SK-N-SH treated with all-trans-retinoic acid at 6 μM for 48 hours (cell line): ENCODE data around the gene AJUBA.

ENCODE experiments used
- ATAC-seq: fragments of 200-7000 bp; cut with Tn5 transposase; 3 replicates; pipeline ENCODE4 v1.9.1; 2020; ENCODE audit warnings: mild to moderate bottlenecking, moderate library complexity
- BACH2 ChIP-seq: fragments of 250-450 bp; sonication (Bioruptor Pico); IDR thresholded peaks from 2 replicates; pipeline ENCODE4 v1.9.0; 2021; ENCODE audit warnings: mild to moderate bottlenecking, borderline replicate concordance
- CSDC2 ChIP-seq: fragments of 250-450 bp; sonication (Bioruptor Pico); IDR thresholded peaks from 2 replicates; pipeline ENCODE4 v1.5.0; 2020; ENCODE audit warnings: mild to moderate bottlenecking, moderate library complexity
- CSRNP3 ChIP-seq: fragments of 250-450 bp; sonication (Bioruptor Pico); IDR thresholded peaks from 2 replicates; pipeline ENCODE4 v1.5.1; 2021; ENCODE audit warnings: mild to moderate bottlenecking, moderate library complexity
- ESRRG ChIP-seq: fragments of 250-450 bp; sonication (Bioruptor Pico); IDR thresholded peaks from 2 replicates; pipeline ENCODE4 v1.6.1; 2021; ENCODE audit warnings: mild to moderate bottlenecking
- GLIS3 ChIP-seq: fragments of 250-450 bp; sonication (Bioruptor Pico); IDR thresholded peaks from 2 replicates; pipeline ENCODE4 v1.5.0; 2020; ENCODE audit warnings: mild to moderate bottlenecking, moderate library complexity
- ISL1 ChIP-seq: fragments of 250-450 bp; sonication (Bioruptor Pico); IDR thresholded peaks from 2 replicates; pipeline ENCODE4 v2.1.2; 2022; ENCODE audit warnings: mild to moderate bottlenecking, moderate library complexity
- OSR1 ChIP-seq: fragments of 250-450 bp; sonication (Bioruptor Pico); IDR thresholded peaks from 2 replicates; pipeline ENCODE4 v1.8.0; 2022; ENCODE audit warnings: moderate library complexity, mild to moderate bottlenecking, inconsistent platforms
- POU6F1 ChIP-seq: fragments of 250-450 bp; sonication (Bioruptor Pico); IDR thresholded peaks from 2 replicates; pipeline ENCODE4 v1.8.0; 2021; ENCODE audit warnings: low read depth, mild to moderate bottlenecking, moderate library complexity, borderline replicate concordance
- PPARA ChIP-seq: fragments of 250-450 bp; sonication (Bioruptor Pico); IDR thresholded peaks from 2 replicates; pipeline ENCODE4 v1.5.0; 2020; ENCODE audit warnings: mild to moderate bottlenecking, borderline replicate concordance
- RARB ChIP-seq: fragments of 250-450 bp; sonication (Bioruptor Pico); IDR thresholded peaks from 2 replicates; pipeline ENCODE4 v1.8.0; 2021; ENCODE audit warnings: mild to moderate bottlenecking, moderate library complexity
- SNAI2 ChIP-seq: fragments of 250-450 bp; sonication (Bioruptor Pico); IDR thresholded peaks from 2 replicates; pipeline ENCODE4 v1.5.0; 2020; ENCODE audit warnings: mild to moderate bottlenecking, moderate library complexity
- TCF4 ChIP-seq: fragments of 250-450 bp; sonication (Bioruptor Pico); IDR thresholded peaks from 2 replicates; pipeline ENCODE4 v1.8.0; 2021; ENCODE audit warnings: mild to moderate bottlenecking, moderate library complexity, borderline replicate concordance
- TOX ChIP-seq: fragments of 250-450 bp; sonication (Bioruptor Pico); IDR thresholded peaks from 2 replicates; pipeline ENCODE4 v1.8.0; 2021; ENCODE audit warnings: mild to moderate bottlenecking, moderate library complexity, borderline replicate concordance
- ZC3H10 ChIP-seq: fragments of 250-450 bp; sonication (Bioruptor Pico); IDR thresholded peaks from 2 replicates; pipeline ENCODE4 v1.5.1; 2021; ENCODE audit warnings: mild to moderate bottlenecking, moderate library complexity
- ZFP3 ChIP-seq: fragments of 250-450 bp; sonication (Bioruptor Pico); IDR thresholded peaks from 2 replicates; pipeline ENCODE4 v1.5.0; 2020; ENCODE audit warnings: mild to moderate bottlenecking, moderate library complexity
- ZFP30 ChIP-seq: fragments of 450-650 bp; formaldehyde crosslinking; IDR thresholded peaks from 2 replicates; pipeline ENCODE4 v1.5.0; 2022; ENCODE audit warnings: mild to moderate bottlenecking, moderate library complexity
- ZNF565 ChIP-seq: fragments of 450-650 bp; formaldehyde crosslinking; conservative IDR thresholded peaks from 2 replicates; pipeline ENCODE4 v1.5.0; 2020; ENCODE audit warnings: low read depth, mild to moderate bottlenecking, moderate library complexity
- ZNF70 ChIP-seq: fragments of 450-650 bp; formaldehyde crosslinking; IDR thresholded peaks from 2 replicates; pipeline ENCODE4 v1.5.0; 2020; ENCODE audit warnings: mild to moderate bottlenecking, moderate library complexity
- ZNF8 ChIP-seq: fragments of 450-650 bp; formaldehyde crosslinking; IDR thresholded peaks from 2 replicates; pipeline ENCODE4 v1.5.0; 2020; ENCODE audit warnings: mild to moderate bottlenecking, moderate library complexity
- TF ChIP-seq, protein P1 (sequence below): fragments of 250-450 bp; sonication (Bioruptor Pico); IDR thresholded peaks from 2 replicates; pipeline ENCODE4 v1.5.0; 2020; ENCODE audit warnings: mild to moderate bottlenecking, moderate library complexity
- TF ChIP-seq, protein P2 (sequence below): fragments of 250-450 bp; sonication (Bioruptor Pico); IDR thresholded peaks from 2 replicates; pipeline ENCODE4 v1.5.1; 2020; ENCODE audit warnings: low read depth, mild to moderate bottlenecking, moderate library complexity

AJUBA gene

GRCh38 chr14:22977434-22977683 lies 5.0 kb downstream of the AJUBA start:
- no peak for TF ChIP-seq ESRRG (CRISPR knock-in tag)
- TF ChIP-seq ZFP3: no peak
- no peak for TF ChIP-seq SNAI2 (CRISPR knock-in tag)
- no peak for TF ChIP-seq ISL1 (CRISPR knock-in tag)
- TF ChIP-seq CSDC2 (CRISPR knock-in tag): no peak
- no peak for TF ChIP-seq ZNF70
- no peak for TF ChIP-seq ZC3H10 (CRISPR knock-in tag)
- TF ChIP-seq RARB: no peak
- no peak for TF ChIP-seq PPARA
- no peak for TF ChIP-seq TCF4 (CRISPR knock-in tag)
- TF ChIP-seq ZFP30 (CRISPR knock-in tag): no peak
- TF ChIP-seq, protein P1, sequence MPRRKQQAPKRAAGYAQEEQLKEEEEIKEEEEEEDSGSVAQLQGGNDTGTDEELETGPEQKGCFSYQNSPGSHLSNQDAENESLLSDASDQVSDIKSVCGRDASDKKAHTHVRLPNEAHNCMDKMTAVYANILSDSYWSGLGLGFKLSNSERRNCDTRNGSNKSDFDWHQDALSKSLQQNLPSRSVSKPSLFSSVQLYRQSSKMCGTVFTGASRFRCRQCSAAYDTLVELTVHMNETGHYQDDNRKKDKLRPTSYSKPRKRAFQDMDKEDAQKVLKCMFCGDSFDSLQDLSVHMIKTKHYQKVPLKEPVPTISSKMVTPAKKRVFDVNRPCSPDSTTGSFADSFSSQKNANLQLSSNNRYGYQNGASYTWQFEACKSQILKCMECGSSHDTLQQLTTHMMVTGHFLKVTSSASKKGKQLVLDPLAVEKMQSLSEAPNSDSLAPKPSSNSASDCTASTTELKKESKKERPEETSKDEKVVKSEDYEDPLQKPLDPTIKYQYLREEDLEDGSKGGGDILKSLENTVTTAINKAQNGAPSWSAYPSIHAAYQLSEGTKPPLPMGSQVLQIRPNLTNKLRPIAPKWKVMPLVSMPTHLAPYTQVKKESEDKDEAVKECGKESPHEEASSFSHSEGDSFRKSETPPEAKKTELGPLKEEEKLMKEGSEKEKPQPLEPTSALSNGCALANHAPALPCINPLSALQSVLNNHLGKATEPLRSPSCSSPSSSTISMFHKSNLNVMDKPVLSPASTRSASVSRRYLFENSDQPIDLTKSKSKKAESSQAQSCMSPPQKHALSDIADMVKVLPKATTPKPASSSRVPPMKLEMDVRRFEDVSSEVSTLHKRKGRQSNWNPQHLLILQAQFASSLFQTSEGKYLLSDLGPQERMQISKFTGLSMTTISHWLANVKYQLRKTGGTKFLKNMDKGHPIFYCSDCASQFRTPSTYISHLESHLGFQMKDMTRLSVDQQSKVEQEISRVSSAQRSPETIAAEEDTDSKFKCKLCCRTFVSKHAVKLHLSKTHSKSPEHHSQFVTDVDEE: no peak
- no peak for TF ChIP-seq ZNF8 (CRISPR knock-in tag)
- TF ChIP-seq POU6F1: no peak
- TF ChIP-seq TOX (CRISPR knock-in tag): no peak
- no peak for TF ChIP-seq GLIS3 (CRISPR knock-in tag)
- no peak; the same call in 2 of the 3 replicates for ATAC-seq

DNA sequence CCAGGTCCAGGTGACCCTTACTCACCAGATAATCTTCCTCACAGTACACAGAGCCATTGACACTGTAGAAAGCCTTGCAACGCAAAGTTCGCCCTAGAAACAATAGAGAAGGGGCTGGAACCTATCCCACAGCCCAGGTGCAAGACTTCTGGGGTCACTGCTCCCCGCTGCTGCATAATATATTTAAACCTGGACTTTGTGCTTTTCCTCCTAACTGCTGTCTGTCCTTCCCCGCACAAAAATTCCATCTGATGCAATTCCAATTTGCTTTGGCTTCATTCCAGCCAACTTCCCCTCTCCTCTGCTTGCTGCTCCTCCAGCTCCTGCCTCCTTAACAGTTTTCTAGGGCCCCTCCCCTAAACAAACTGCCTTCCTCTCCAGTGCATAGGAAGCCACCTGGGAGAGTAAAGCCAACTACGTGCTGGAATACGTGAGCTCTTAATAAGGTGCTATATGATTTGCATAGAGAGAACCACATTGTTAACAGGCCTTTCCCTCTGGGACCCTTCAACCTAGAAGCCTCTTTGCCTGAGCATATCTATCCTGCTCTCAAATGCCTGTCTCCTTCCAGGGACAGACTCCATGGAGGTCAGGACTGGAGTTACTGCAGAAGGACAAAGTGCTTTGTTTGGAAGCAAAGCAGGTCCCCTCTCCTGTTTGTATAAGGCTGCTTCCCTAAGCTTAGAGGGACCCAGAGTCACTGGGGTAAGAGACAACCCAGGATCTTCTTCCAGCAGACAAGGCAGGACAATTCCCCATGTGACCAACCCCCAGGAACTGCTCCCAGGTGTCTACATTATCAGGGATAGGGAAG lies 5.5 kb downstream of the AJUBA start:
- no peak for TF ChIP-seq CSDC2 (CRISPR knock-in tag)
- TF ChIP-seq OSR1 (CRISPR knock-in tag): no peak
- TF ChIP-seq RARB: no peak
- no peak for TF ChIP-seq ZNF565
- TF ChIP-seq, protein P1: no peak
- no peak for TF ChIP-seq ZC3H10 (CRISPR knock-in tag)
- TF ChIP-seq BACH2 (CRISPR knock-in tag): no peak
- TF ChIP-seq ZNF70: no peak
- no peak for TF ChIP-seq TCF4 (CRISPR knock-in tag)
- no peak for TF ChIP-seq GLIS3 (CRISPR knock-in tag)
- no peak for ATAC-seq

GRCh38 chr14:22974530-22975313 lies 7.6 kb downstream of the AJUBA start:
- ATAC-seq: no peak
- TF ChIP-seq, protein P1: no peak
- TF ChIP-seq ZNF70: no peak
- no peak for TF ChIP-seq OSR1 (CRISPR knock-in tag)
- no peak for TF ChIP-seq ESRRG (CRISPR knock-in tag)
- no peak for TF ChIP-seq GLIS3 (CRISPR knock-in tag)
- TF ChIP-seq, protein P2, sequence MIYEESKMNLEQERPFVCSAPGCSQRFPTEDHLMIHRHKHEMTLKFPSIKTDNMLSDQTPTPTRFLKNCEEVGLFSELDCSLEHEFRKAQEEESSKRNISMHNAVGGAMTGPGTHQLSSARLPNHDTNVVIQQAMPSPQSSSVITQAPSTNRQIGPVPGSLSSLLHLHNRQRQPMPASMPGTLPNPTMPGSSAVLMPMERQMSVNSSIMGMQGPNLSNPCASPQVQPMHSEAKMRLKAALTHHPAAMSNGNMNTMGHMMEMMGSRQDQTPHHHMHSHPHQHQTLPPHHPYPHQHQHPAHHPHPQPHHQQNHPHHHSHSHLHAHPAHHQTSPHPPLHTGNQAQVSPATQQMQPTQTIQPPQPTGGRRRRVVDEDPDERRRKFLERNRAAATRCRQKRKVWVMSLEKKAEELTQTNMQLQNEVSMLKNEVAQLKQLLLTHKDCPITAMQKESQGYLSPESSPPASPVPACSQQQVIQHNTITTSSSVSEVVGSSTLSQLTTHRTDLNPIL (CRISPR knock-in tag): no peak
- no peak for TF ChIP-seq RARB
- no peak for TF ChIP-seq ZNF8 (CRISPR knock-in tag)
- TF ChIP-seq PPARA: no peak
- TF ChIP-seq CSRNP3: no peak
- TF ChIP-seq CSDC2 (CRISPR knock-in tag): no peak
